Cardiac fibroblast (primary cell): ENCODE results near the gene TNFRSF6B.

ENCODE experiments used
- DNase-seq, 2 donors: peaks; one replicate each; pipeline versions ENCODE4 v3.0.0 to v3.0.0-alpha.2; 2010; ENCODE audit warnings: low read depth in 2 of 2
- H3K4me3 ChIP-seq, 2 donors: replicated peaks in 1 of 2; 1 replicate in 1 of 2; 2 replicates in 1 of 2; pipeline ENCODE4 v1.5.1; 2011; ENCODE audit warnings: low read depth in 2 of 2, low read length in 2 of 2, mild to moderate bottlenecking in 2 of 2, moderate library complexity in 1 of 2
- TF ChIP-seq, protein P1 (sequence below): IDR thresholded peaks from one replicate; pipeline ENCODE4 v1.5.1; 2011; ENCODE audit warnings: low read depth, mild to moderate bottlenecking, low read length, inconsistent platforms

Gene TNFRSF6B

DNA sequence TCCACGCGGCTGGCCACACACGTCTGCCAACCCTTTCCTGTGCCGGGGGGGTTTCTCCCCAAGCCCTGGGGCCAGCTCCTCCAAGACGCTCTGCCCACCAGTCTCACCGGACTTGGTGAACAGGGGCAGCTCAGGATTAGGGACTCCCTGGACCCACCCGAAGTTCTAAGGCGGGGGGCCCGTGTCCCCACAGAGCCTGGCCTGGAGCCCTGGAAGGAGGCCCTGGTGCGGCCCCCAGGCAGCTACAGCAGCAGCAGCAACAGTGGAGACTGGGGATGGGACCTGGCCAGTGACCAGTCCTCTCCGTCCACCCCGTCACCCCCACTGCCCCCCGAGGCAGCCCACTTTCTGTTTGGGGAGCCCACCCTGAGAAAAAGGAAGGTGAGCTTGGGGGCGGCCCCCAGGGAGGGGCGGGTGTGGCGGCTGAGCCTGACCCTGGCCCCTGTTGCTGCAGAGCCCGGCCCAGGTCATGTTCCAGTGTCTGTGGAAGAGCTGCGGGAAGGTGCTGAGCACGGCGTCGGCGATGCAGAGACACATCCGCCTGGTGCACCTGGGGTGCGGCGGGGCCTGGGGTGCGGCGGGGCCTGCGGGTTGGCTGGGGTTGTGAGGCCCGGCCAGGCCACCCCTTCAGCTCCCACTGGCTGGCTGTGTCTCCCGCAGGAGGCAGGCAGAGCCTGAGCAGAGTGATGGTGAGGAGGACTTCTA is 45.4 kb downstream of the TNFRSF6B start:
- peak overlapping the region; percentile 56 to 70 for H3K4me3 ChIP-seq
- no peak for DNase-seq
- TF ChIP-seq, protein P1, sequence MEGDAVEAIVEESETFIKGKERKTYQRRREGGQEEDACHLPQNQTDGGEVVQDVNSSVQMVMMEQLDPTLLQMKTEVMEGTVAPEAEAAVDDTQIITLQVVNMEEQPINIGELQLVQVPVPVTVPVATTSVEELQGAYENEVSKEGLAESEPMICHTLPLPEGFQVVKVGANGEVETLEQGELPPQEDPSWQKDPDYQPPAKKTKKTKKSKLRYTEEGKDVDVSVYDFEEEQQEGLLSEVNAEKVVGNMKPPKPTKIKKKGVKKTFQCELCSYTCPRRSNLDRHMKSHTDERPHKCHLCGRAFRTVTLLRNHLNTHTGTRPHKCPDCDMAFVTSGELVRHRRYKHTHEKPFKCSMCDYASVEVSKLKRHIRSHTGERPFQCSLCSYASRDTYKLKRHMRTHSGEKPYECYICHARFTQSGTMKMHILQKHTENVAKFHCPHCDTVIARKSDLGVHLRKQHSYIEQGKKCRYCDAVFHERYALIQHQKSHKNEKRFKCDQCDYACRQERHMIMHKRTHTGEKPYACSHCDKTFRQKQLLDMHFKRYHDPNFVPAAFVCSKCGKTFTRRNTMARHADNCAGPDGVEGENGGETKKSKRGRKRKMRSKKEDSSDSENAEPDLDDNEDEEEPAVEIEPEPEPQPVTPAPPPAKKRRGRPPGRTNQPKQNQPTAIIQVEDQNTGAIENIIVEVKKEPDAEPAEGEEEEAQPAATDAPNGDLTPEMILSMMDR = no peak

DNA sequence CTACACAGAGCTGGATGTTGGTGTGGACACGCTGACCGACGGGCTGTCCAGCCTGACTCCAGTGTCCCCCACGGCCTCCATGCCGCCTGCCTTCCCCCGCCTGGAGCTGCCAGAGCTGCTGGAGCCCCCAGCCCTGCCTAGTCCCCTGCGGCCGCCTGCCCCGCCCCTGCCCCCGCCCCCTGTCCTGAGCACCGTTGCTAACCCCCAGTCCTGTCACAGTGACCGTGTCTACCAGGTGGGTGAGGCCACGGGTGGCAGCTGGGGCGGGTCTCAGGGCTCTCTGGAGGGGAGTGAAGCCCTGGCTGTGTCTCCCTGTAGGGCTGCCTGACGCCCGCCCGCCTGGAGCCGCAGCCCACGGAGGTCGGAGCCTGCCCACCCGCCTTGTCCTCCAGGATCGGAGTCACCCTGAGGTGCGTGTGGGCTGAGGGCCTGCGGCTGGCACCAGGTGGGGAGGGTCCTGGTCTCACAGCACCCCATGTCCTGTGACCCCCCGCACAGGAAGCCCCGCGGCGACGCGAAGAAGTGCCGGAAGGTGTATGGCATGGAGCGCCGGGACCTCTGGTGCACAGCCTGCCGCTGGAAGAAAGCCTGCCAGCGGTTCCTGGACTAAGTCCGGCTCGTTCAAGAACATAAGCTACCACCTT is 46.1 kb downstream of the TNFRSF6B start:
- no peak for DNase-seq
- no peak overlapping the region for H3K4me3 ChIP-seq
- TF ChIP-seq, protein P1 = no peak

DNA sequence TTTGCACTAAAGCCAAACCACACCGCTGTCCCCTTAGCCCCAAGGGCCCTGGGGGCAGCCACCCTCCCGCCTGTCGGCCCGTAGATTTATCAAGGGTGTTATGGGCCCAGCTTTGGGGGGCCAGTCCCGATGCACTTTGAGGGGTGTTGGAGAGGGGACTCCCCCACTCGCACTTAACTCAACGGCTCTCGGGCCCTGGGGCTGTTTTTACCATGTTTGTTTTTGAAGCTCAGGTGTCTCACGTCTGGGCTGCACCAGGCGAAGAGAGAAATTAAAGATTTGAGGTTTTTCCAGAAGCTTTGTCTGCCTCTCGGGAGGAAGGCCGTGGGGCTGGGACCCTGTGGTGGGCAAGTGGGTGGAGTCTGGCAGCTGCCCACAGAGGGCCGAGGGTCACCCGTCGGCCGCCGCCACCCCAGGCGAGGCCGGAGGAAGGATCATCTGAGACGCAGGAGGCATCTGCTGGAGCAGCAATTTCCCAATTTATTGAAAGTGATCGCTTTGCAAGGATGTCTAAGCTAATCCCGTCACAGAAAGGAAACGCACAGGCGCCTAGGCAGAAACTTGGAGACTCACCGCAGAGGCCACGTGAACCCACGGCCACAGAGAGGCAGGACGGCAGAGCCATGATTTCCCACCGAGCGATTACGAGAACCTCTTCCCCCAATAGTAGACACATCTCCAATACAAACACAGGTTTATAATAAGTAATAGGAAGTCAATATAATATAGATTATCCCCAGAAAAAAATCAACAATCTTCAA is 46.9 kb downstream of the TNFRSF6B start:
- TF ChIP-seq, protein P1 = no peak
- DNase-seq = no peak
- H3K4me3 ChIP-seq = no peak overlapping the region

DNA sequence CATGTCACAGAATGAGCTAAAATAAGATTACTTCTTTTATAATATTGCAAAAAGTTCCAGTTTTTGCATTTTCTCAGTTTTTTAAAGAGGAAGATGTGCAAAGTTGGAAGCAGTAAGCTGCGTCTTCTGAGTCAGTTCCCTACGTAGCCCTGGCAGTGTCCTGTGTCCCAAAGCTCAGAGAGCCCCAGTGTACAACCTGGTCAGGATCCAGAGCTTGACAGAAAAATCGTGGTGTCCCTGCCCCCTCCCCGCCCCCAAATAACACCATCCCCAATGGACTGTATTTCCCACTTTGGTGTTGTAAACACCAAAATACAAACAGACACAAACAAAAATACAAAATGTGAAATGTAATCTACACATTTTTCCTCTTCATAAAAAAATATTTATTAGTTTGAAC is 47.7 kb downstream of the TNFRSF6B start:
- TF ChIP-seq, protein P1 = no peak
- H3K4me3 ChIP-seq = no peak overlapping the region
- DNase-seq = no peak

DNA sequence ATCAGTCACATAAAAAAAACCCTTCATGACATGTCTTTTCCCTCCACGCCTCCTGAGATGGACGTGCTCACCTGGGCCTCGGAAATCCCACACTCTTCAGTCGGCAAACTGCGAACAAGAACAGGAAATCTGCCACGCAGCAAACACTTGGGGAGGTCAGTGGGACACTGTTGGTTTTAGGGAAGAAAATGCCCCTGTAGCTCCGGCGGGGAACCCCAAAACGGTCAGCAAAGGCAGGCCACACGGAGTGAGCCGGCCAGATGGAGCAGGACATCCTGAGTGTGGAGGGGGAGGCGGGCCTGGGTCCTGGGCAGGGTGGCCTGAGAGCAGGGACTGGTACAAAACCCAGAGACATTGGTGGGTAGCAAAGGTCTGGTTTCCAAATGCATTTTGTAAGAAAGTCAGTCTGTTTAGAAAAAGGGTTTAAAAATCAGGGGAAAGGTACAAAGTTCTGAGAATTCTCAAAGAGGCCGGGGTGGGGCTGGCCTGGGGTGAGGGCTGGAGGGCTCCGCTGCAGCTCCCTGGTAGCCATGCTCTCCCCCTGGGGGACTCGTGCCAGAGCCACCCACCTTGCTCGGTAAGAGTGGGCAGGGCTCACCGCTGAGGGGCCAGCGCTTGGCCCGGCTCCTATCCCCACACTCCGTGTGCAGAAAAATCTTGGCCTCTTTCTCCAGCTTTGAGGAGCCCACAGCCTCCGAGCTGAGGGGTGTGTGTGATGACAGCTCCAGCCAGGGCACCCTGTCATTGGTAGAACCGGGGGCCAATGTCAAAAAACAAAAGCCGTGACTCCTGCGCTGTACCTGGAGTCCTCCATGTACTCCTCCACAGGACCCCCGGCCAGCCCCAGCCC is 48.3 kb downstream of the TNFRSF6B start:
- H3K4me3 ChIP-seq = no peak overlapping the region
- no peak for DNase-seq
- TF ChIP-seq, protein P1 = no peak

DNA sequence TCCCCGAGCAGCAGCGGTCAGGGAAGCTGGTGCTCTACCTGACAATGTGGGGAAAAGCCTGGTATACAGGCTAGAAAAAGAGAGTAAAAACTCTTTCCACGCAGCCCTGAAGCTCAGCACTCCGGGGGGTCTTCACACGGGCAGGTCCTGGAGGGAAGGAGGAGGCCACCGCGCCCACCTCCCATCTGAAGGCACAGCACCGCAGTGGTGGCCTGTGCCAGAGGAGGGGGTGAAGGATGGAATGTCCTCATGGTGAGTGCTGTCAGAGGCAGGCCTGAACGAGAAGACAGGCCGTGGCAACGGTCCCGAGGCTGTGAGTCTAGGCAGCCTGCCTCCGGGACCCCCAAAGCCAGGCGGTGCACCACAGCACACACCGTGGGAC is 49.0 kb downstream of the TNFRSF6B start:
- H3K4me3 ChIP-seq = no peak overlapping the region
- TF ChIP-seq, protein P1 = no peak
- DNase-seq = no peak
